22Rv1 (cell line): ENCODE measurements around the gene CLEC3B.

Experiments
- ZFX ChIP-seq: fragments of 450-650 bp; IDR thresholded peaks from 2 replicates; pipeline ENCODE4 v1.6.1; 2017; ENCODE audit warnings: antibody characterized with exemption, borderline replicate concordance
- TF ChIP-seq, protein P1 (sequence below): fragments of 450-650 bp; IDR thresholded peaks from 2 replicates; pipeline ENCODE4 v1.5.1; 2017; ENCODE audit warnings: mild to moderate bottlenecking

DNA sequence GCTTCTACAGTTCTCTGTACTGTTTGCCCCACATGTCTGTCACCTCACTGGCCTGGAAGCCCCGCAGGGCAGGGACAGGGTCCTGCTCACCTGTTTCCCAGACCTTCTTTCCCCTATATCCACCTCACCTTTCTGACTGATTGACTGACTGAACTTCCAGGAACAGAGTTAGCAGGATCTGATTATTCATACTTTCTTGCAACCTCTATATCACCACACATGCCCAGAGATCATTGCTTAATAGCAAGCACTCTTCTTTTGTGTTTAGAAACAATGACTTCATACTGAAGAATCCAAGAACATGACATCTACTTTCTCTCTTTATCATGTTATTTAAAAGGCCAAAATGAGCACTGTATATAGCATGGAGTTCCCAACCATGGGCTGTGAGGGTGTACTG is 18.0 kb upstream of the CLEC3B start:
- TF ChIP-seq, protein P1, sequence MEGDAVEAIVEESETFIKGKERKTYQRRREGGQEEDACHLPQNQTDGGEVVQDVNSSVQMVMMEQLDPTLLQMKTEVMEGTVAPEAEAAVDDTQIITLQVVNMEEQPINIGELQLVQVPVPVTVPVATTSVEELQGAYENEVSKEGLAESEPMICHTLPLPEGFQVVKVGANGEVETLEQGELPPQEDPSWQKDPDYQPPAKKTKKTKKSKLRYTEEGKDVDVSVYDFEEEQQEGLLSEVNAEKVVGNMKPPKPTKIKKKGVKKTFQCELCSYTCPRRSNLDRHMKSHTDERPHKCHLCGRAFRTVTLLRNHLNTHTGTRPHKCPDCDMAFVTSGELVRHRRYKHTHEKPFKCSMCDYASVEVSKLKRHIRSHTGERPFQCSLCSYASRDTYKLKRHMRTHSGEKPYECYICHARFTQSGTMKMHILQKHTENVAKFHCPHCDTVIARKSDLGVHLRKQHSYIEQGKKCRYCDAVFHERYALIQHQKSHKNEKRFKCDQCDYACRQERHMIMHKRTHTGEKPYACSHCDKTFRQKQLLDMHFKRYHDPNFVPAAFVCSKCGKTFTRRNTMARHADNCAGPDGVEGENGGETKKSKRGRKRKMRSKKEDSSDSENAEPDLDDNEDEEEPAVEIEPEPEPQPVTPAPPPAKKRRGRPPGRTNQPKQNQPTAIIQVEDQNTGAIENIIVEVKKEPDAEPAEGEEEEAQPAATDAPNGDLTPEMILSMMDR = no peak
- TF ChIP-seq ZFX = no peak
